ENCODE results near the gene GALR3.
A peak's percentile ranks its signal among the peaks of the same experiment; 100 is the strongest.

The GALR3 gene

DNA sequence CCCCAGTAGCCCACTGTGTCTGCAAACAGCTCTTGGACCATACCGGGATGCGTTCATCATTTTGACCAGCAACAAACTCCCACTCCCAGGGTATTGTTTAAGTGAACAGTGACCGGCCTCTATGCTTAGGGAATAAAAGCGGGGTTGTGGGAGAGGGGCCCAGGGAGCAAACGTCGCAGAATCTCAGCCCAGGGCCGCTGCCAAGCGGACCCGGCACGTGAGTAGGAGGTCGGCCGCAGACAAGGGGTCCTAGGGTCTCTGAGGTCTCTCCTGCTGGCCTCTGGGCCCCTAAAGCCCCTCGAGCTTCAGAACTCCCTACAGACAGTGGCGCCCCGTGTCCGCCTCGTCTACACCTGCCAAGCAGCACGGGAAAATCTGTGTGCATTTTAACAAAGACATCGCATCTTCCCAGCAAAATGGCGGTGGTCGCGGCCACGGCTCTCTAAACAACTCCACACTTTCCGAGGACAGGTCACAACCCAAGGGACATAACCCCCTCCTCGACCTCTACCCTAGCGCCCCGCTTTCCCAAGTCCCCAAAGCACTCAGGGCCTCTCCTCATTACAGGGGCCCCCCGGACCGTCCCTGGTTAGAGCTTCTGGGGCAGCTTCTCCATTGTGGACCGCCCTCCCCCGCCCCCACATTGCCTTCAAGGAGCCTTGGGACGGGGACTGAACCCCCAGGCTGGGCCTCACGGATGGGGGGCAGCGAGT is 19.4 kb upstream of the GALR3 start:
- DNase-seq = no peak

DNA sequence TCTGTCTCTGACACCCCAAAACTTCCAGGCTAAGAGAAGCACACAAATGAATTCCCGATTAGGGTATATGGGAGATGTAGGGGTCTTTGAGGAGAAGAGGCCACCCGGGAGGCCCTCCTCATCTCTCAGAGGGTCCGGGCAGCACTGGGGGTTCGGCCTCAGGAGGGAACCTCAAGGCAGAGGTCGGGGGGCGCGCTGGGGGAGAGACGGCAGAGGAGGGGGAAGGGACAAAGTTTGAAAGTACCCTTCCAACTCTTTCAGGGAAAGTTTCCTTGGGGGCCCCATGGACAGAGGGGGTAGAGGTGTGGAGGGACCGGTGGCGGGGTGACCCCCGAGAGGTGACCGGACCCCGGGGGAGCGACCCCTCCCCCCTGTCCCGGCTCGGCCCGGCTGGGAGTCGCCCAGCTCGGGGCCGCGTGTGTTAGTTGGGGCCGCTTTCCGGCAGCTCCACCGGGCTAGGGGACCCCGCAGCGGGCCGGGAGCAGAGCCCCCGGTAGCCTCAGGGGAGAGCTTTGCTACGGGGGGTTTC is 18.8 kb upstream of the GALR3 start:
- DNase-seq = no peak

DNA sequence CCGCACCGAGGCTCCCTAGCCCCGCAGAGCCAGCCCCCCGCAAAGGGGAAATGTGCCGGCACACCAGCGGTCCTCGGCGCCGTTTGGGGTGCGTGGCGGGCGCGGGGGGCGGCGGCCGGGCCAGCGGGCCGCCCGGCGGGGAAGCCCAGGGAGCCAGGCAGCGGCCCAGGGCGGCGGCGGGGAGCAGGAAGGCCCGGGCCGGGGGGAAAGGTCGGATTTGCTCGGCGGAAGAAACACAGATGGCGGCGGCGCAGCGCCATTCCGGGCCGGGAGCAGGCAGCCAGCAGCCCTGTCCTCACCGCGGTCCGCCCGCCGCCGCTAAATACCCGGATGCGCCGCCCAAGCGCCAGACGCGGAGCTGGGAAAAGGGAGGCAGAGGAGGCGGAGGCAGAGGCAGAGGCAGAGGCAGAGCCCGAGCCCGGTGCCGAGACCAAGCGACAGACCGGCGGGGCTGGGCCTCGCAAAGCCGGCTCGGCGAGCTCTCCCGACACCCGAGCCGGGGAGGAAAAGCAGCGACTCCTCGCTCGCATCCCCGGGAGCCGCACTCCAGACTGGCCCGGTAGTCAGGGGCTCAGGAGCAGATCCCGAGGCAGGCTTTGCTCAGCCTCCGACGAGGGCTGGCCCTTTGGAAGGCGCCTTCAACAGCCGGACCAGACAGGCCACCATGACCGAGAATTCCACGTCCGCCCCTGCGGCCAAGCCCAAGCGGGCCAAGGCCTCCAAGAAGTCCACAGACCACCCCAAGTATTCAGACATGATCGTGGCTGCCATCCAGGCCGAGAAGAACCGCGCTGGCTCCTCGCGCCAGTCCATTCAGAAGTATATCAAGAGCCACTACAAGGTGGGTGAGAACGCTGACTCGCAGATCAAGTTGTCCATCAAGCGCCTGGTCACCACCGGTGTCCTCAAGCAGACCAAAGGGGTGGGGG is 18.0 kb upstream of the GALR3 start:
- DNase-seq = peak; percentile 78

DNA sequence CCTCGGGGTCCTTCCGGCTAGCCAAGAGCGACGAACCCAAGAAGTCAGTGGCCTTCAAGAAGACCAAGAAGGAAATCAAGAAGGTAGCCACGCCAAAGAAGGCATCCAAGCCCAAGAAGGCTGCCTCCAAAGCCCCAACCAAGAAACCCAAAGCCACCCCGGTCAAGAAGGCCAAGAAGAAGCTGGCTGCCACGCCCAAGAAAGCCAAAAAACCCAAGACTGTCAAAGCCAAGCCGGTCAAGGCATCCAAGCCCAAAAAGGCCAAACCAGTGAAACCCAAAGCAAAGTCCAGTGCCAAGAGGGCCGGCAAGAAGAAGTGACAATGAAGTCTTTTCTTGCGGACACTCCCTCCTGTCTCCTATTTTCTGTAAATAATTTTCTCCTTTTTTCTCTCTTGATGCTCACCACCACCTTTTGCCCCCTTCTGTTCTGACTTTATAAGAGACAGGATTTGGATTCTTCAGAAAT is 17.3 kb upstream of the GALR3 start:
- DNase-seq = no peak

DNA sequence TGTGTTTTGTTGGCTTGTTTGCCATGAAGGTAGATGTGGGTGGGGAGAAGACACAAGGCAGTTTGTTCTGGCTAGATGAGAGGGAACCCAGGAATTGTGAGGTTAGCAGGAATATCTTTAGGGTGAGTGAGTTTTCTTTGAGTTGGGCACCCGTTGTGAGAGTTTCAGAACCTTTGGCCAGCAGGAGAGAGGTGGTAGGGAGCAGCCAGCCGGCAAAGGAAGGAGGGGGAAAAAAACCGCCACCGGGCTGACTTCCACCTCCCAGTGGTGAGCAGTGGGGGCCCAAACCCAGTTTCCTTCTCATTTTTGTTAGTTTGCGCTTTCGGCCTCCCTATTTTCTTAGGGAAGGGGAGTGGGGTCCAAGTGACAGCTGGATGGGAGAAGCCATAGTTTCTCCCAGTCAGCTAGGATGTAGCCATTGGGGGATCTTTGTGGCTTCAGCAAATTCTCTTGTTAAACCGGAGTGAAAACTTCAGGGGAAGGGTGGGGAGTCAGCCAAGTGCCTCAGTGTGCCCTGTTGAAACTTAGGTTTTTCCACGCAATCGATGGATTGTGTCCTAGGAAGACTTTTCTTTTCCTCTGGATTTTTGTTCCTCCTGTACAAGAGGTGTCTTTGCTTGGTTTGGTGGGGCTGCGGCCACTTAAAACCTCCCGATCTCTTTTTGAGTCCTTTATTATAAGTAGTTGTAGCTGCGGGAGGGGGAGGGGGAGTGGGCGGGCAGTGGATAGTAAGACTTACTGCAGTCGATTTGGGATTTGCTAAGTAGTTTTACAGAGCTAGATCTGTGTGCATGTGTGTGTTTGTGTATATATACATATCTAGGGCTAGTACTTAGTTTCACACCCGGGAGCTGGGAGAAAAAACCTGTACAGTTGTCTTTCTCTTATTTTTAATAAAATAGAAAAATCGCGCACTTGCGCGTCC is 16.5 kb upstream of the GALR3 start:
- DNase-seq = no peak

DNA sequence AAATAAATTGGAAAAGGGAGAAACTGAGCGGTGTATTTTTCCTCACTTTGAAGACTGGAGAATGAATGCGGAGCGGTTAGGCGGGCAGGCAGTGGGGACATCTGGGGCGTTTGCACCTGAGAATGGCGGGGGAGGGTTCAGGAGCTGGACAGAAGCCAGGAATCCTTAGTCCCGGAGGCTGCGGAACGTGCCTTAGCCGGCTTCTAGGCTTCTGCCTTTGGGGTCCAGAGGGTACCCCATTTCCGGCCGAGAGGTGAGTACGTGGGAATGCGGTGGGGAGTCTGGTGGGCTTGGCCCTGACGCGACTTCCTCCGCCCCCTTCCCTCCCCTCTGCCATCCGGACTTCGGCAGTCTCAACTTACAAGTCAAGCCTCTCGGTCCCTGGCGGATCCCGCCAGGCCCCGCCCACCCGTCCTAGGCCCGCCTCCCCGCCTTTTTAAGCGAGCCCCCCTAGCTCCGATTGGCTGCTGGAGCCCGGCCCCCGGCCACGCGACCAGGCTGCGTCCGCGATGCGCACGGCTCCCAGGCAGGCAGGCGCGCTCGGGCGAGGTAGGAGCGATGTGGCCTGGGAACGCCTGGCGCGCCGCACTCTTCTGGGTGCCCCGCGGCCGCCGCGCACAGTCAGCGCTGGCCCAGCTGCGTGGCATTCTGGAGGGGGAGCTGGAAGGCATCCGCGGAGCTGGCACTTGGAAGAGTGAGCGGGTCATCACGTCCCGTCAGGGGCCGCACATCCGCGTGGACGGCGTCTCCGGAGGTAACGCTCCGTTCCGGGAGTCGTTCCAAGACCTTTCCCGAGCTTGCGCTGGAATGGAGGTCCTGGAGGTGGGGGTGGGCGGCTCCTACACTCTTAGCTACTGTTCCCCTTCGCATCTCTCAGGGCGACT is 15.5 kb upstream of the GALR3 start, which contains the start of gene GCAT:
Gene GCAT, plus strand, starts transcription at position 525 of the 884 bp plus-strand sequence. Its CDS starts 34 bp downstream, at position 559.
- peak; percentile 96 for DNase-seq

DNA sequence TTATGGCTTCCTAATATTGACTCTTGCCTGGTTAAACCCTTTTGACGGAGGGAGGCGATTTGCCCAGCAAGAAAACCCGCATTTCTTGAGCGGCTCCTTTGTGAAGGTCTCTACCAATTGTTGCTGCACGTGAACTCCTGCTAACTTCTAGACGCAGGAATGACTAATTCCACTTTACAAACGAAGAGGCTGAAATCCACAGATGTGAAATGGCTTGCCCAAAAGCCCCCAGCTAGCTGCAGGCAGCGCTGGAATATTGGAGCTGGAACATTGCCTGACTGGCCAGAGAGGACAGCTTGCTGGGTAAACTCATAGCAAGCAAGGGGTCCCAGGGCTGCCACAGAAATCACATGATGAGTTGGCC is 14.9 kb upstream of the GALR3 start:
- DNase-seq = no peak

DNA sequence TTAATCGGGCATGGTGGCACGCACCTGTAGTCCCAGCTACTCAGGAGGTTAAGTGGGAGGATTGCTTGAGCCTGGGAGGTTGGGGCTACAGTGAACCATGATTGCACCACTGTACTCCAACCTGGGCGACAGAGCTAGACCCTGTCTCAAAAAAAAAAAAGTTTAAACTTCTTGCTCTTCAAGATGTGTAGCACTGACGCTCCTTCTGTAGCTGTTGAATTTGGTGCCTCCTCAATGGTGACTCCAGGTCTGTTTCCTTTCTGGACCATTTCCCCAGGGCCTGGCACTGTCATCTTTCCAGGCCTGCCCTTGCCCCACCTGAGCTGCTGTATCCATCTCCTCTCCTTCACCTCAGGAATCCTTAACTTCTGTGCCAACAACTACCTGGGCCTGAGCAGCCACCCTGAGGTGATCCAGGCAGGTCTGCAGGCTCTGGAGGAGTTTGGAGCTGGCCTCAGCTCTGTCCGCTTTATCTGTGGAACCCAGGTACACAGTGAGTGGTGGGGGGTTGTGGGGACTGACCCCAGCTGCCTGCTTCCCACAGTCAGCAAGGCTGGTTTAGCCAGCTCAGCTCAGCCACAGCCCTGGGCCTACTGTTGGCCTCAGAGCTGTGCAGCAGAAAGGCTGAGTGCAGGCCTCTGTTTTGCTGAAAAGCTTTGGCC is 13.4 kb upstream of the GALR3 start:
- no peak for DNase-seq

DNA sequence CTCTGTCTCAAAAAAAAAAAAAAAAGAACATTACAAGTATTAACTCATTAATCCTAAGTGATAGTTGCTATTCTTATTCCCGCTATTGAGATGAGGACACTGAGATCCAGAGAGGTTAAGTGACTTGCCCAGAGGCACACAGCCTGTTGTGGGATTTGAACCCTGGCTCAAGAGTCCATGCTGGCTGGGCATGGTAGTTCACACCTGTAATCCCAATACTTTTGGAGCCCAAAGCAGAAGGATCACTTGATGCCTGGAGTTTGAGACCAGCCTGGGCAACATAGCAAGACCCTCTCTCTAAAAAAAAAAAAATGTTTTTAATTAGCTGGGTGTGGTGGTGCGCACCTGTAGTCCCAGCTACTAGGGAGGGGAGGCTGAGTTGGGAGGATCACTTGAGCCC is 11.3 kb upstream of the GALR3 start:
- no peak for DNase-seq

DNA sequence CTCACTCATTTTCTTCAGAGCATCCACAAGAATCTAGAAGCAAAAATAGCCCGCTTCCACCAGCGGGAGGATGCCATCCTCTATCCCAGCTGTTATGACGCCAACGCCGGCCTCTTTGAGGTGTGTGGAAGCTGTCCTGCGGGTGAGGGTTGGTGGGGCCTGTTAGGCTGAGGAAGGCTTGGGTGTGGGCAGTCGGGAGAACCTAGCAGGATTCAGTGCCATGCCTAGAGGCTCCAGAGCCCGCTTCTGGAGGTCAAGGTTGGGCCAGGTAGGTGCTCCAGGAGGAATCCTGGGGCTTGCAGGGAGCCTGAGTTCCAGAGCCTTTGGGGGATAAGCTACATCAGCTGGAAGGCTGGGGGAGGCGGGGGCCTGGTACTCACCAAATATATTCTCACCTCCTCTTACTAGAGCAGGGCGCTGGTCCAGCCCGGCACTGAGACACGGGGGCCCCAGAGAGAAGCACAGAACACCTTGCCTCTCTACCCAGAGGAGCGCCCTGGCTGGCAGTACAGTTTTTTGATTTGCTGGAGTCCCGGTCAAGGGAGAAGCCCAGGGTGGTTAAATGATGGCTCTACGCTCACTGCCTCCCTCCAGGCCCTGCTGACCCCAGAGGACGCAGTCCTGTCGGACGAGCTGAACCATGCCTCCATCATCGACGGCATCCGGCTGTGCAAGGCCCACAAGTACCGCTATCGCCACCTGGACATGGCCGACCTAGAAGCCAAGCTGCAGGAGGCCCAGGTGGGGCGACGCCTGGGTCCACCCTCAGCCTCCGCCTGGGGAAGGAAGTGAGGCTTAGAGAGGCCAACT is 10.1 kb upstream of the GALR3 start:
- no peak for DNase-seq

DNA sequence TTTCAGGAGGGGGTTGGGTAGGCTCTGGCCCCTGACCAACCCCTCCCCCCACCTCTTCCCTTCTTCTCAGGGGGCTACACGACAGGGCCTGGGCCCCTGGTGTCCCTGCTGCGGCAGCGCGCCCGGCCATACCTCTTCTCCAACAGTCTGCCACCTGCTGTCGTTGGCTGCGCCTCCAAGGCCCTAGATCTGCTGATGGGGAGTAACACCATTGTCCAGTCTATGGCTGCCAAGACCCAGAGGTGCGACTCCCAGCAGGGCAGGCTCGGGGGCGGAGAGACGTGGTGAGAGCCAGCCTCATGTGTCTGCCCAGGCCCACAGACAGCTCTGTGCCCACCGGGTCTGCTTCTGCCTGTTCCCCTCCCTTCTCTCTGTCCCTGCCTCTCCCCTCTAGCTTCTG is 7.6 kb upstream of the GALR3 start:
- no peak for DNase-seq

DNA sequence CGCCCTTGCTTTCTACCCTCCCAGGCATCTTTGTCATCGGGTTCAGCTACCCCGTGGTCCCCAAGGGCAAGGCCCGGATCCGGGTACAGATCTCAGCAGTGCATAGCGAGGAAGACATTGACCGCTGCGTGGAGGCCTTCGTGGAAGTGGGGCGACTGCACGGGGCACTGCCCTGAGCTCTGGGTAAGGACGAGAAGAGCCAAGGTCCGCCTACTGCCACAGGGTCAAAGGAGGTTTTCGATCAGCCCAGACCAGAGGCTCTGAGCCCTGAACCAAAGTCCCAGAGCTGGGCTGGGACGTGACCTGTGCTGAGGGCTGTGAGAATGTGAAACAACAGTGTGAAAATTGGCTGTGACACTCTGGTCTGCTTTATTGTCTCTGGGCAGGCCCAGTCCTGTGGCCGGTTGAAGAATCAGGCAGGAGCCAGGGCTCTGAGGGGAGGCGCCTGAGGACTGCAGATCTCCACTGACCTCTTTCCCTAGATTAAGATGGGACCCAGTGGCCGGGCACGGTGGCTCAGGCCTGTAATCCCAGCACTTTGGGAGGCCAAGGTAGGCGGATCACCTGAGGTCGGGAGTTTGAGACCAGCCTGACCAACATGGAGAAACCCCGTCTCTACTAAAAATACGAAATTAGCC is 6.5 kb upstream of the GALR3 start:
- no peak for DNase-seq

DNA sequence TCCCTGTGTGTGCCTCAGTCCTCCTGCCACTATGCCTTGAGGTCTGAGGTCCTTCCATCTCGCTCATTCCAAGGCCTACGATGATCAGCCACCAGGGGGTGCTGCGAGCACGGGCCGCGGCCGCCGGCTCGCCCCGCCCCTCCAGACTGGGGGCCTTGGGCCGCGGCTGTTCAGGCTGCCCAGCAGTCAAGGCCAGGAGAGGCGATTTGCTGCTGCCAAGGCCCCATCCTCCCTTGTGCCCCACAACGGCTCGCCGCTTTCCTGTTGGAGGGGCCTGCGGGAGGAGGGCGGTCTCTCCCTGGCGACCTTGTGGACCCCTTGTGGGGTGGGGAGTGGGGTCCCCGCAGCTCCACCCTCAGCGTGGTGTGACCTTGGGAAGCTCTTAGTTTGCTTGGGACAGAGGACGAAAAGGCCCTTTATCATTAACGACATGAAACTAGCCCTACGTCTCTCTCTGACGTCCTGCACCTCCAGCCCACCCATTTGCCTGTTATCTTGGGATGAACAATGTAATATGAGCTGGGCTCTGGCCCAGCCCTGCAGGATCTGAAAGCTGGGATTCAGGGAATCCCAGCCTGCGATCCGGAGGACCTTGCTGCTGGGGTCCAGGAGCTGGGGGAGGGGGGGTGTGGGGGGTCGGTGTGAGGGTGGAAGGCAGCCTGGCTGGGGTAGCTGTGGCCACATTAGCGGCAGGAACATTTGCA is 5.3 kb upstream of the GALR3 start:
- peak; percentile 81 for DNase-seq

DNA sequence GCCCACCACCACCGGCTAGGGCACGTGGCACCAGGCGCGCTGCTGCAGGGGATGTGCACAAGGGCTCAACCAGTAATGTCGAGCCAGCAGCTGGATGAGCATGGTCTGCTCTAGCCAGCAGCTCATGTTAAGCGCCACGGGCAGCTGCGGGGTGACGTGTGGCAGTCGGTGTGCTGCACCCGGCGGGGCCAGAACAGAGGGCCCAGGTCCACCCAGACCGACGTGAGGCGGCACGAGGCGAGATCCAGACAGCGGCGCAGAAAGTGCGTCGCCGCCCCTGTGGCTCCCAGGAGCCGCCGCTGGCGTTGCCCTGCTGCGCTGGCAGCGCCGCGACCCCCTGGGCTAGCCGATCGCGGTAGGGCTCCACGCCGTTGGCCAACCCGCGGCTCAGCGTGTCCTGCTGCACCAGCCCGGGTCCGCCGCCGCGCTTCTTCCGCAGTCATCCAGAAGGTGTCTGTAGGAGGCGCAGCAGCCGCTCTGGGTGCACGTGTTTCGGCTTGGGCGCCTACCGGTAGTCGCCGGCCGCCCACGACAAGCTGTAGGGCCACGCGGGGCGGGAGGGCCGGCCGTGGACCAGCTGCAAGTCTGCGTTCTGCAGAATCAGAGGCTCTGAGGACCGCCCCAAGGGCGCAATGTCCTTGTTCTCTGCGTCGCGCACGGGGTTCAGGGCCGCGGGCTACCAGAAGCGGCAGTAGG is 4.6 kb upstream of the GALR3 start:
- DNase-seq = peak; percentile 72

DNA sequence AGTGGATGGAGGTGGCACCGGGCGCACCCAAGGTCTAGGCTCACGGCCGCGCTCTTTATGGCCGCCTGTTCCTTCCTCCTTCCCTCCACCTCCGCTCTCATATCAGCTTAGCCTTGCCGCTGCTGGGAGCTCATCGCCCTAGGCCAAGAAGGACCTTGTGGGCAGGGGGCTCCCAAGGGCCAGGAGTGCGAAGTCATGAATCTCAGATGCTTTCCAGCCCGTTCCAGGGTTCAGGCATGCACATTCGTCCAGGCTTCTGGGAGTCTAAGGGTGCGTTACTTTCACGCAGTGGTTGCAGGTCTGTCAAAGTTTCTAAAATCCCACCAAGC is 4.1 kb upstream of the GALR3 start:
- no peak for DNase-seq

DNA sequence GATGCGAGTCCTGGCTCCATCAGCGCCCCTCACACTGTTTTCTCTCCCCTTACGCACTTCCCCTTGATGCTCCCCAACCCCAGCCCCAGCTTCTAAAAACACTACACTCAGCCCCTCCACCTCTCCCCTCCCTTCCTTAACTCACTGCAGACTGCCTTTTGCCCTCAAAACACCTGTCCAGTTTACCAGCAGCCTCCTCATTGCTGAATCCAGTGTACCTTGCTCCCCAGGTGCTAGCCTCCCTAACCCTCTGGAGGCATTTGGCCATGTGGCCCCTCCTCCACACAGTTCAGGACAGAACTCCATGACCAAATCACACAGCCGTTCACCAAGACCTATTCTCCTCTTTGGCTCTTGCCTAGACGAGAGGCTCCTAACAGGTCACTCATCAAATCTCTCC is 2.8 kb upstream of the GALR3 start:
- DNase-seq = no peak

DNA sequence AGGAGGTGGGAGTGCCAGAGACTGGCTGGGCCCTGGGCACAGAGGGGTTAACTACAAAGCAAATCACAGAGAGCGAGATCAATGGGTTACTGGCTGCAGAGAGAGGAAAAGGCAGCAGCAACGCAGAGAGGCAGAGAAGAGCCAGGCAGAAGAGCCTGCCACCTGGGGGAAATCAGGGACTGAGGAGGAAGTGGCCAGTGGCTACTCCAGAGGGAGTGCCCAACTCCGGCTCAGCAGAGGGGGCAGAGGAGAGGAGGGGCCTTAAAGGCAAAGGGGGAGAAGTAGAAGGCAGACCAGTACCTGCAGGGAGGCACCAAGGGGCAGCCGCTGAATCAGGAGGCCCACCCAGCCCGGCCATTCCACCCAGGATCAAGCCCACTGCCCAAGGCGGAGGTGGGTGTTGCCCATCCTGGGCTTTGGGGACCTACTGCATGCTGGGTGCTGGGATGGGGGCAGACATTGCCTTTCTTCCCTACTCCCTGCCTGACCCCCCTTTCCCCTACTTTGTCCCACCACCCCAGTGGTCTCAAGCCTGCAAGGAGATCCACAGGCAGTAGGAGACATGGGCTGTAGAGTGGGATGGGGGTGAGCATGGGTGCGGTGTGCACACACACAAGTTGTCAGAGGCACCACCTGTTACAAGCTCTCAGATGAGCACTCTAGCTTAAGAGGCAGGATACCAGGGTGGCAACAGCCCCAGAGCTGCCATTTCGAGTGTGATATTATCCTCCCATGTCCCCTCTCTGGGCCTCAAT is 926 bp upstream of the GALR3 start:
- no peak for DNase-seq

All from activated CD4-positive, alpha-beta T cell treated with anti-CD3 and anti-CD28 coated beads, Interleukin-2, amount 50 U/mL, for 16 hours (primary cell).